HEK293 (cell line): Measurements from ENCODE around the gene KLHL36.

Source experiments
- CTCF ChIA-PET: fragments of 350-600 bp; formaldehyde crosslinking; extraction: SDS; loops from one replicate; lab custom pipeline; 2021; ENCODE audit warnings: antibody characterized with exemption; lab: Yijun Ruan, JAX
- POLR2A ChIA-PET: fragments of 300-600 bp; formaldehyde crosslinking; extraction: SDS; loops from one replicate; lab custom pipeline; 2020; ENCODE audit warnings: antibody characterized with exemption, inconsistent platforms; lab: Yijun Ruan, JAX
- H3K27ac ChIP-seq: fragments of 200-500 bp; sonication (Bioruptor generic); 2 replicates; pipeline ENCODE4 v1.5.1; 2014; ENCODE audit warnings: low read depth, low read length, control low read depth, inconsistent platforms; ENCODE audit errors: extremely low read depth
- H3K36me3 ChIP-seq, 2 experiments: fragments of 200-500 bp in 1 of 2; sonication (Bioruptor generic) in 1 of 2; 1 replicate in 1 of 2; 2 replicates in 1 of 2; pipeline ENCODE4 v1.5.1; 2014 to 2017; ENCODE audit warnings: inconsistent platforms in 2 of 2, low read length in 2 of 2; ENCODE audit not compliant: control insufficient read depth in 2 of 2, insufficient read depth in 1 of 2
- H3K4me1 ChIP-seq: fragments of 200-500 bp; sonication (Bioruptor generic); 2 replicates; pipeline ENCODE4 v1.5.1; 2014; ENCODE audit warnings: mild to moderate bottlenecking, low read length, inconsistent platforms; ENCODE audit not compliant: control insufficient read depth, insufficient read depth
- H3K4me3 ChIP-seq: 2 replicates; pipeline ENCODE4 v1.5.1; 2011; ENCODE audit warnings: low read depth, mild to moderate bottlenecking, control low read depth, low read length, moderate library complexity
- H3K9me3 ChIP-seq: fragments of 200-500 bp; sonication (Bioruptor generic); 2 replicates; pipeline ENCODE4 v1.5.1; 2014; ENCODE audit warnings: low read depth, low read length, inconsistent platforms; ENCODE audit not compliant: control insufficient read depth, insufficient read depth
- KLF10 ChIP-seq: fragments of 450-650 bp; IDR thresholded peaks from 2 replicates; pipeline ENCODE4 v1.5.1; 2018; ENCODE audit warnings: missing biosample characterization, mild to moderate bottlenecking, missing genetic modification characterization
- PRDM1 ChIP-seq: fragments of 450-650 bp; formaldehyde crosslinking; IDR thresholded peaks from 2 replicates; pipeline ENCODE4; 2016; ENCODE audit warnings: missing biosample characterization, missing genetic modification characterization
- PRDM4 ChIP-seq: fragments of 450-650 bp; formaldehyde crosslinking; IDR thresholded peaks from 2 replicates; pipeline ENCODE4 v1.5.1; 2017; ENCODE audit warnings: missing biosample characterization, missing genetic modification characterization
- PRDM6 ChIP-seq: fragments of 450-650 bp; formaldehyde crosslinking; IDR thresholded peaks from 2 replicates; pipeline ENCODE4 v1.5.1; 2017; ENCODE audit warnings: missing biosample characterization, missing genetic modification characterization
- SCRT1 ChIP-seq: fragments of 450-650 bp; formaldehyde crosslinking; IDR thresholded peaks from 2 replicates; pipeline ENCODE4 v1.5.1; 2016; ENCODE audit warnings: missing biosample characterization, missing genetic modification characterization, borderline replicate concordance
- ZBTB20 ChIP-seq: fragments of 450-650 bp; formaldehyde crosslinking; IDR thresholded peaks from 2 replicates; pipeline ENCODE4 v1.5.1; 2016; ENCODE audit warnings: missing biosample characterization, missing genetic modification characterization
- ZBTB8A ChIP-seq: fragments of 450-650 bp; formaldehyde crosslinking; IDR thresholded peaks from 2 replicates; pipeline ENCODE4 v1.5.1; 2016; ENCODE audit warnings: missing biosample characterization, missing genetic modification characterization
- ZNF140 ChIP-seq: fragments of 450-650 bp; formaldehyde crosslinking; IDR thresholded peaks from 2 replicates; pipeline ENCODE4 v1.5.1; 2016; ENCODE audit warnings: missing biosample characterization, missing genetic modification characterization
- ZNF16 ChIP-seq: fragments of 450-650 bp; formaldehyde crosslinking; IDR thresholded peaks from 2 replicates; pipeline ENCODE4 v1.5.1; 2016; ENCODE audit warnings: low read depth, missing biosample characterization, missing genetic modification characterization
- ZNF169 ChIP-seq: fragments of 450-650 bp; formaldehyde crosslinking; IDR thresholded peaks from 2 replicates; pipeline ENCODE4 v1.5.1; 2016; ENCODE audit warnings: missing biosample characterization, missing genetic modification characterization
- ZNF221 ChIP-seq: fragments of 450-650 bp; formaldehyde crosslinking; IDR thresholded peaks from 2 replicates; pipeline ENCODE4 v1.5.1; 2017; ENCODE audit warnings: missing biosample characterization, missing genetic modification characterization, borderline replicate concordance
- ZNF223 ChIP-seq: fragments of 450-650 bp; formaldehyde crosslinking; IDR thresholded peaks from 2 replicates; pipeline ENCODE4 v1.5.1; 2016; ENCODE audit warnings: missing biosample characterization, missing genetic modification characterization
- ZNF292 ChIP-seq: fragments of 450-650 bp; formaldehyde crosslinking; IDR thresholded peaks from 2 replicates; pipeline ENCODE4 v1.5.1; 2016; ENCODE audit warnings: low read depth, missing biosample characterization, missing genetic modification characterization, borderline replicate concordance
- ZNF335 ChIP-seq: fragments of 450-650 bp; formaldehyde crosslinking; conservative IDR thresholded peaks from 2 replicates; pipeline ENCODE4 v1.5.1; 2016; ENCODE audit warnings: missing biosample characterization, missing genetic modification characterization
- ZNF341 ChIP-seq: fragments of 450-650 bp; formaldehyde crosslinking; IDR thresholded peaks from 2 replicates; pipeline ENCODE4; 2016; ENCODE audit warnings: low read depth, missing biosample characterization, missing genetic modification characterization
- ZNF391 ChIP-seq: fragments of 450-650 bp; formaldehyde crosslinking; IDR thresholded peaks from 2 replicates; pipeline ENCODE4 v1.5.1; 2016; ENCODE audit warnings: low read depth, missing biosample characterization, missing genetic modification characterization, borderline replicate concordance
- ZNF398 ChIP-seq: fragments of 450-650 bp; formaldehyde crosslinking; IDR thresholded peaks from 2 replicates; pipeline ENCODE4 v1.5.1; 2017; ENCODE audit warnings: missing biosample characterization, missing genetic modification characterization
- ZNF488 ChIP-seq: fragments of 450-650 bp; formaldehyde crosslinking; IDR thresholded peaks from 2 replicates; pipeline ENCODE4 v1.5.1; 2016; ENCODE audit warnings: missing biosample characterization, missing genetic modification characterization
- ZNF580 ChIP-seq: fragments of 450-650 bp; formaldehyde crosslinking; IDR thresholded peaks from 2 replicates; pipeline ENCODE4 v1.5.1; 2016; ENCODE audit warnings: missing biosample characterization, missing genetic modification characterization
- ZNF623 ChIP-seq: fragments of 450-650 bp; formaldehyde crosslinking; IDR thresholded peaks from 2 replicates; pipeline ENCODE4 v1.5.1; 2016; ENCODE audit warnings: missing biosample characterization, missing genetic modification characterization
- ZNF660 ChIP-seq: fragments of 450-650 bp; IDR thresholded peaks from 2 replicates; pipeline ENCODE4 v1.5.1; 2018; ENCODE audit warnings: missing biosample characterization, mild to moderate bottlenecking, missing genetic modification characterization
- ZNF747 ChIP-seq: fragments of 450-650 bp; formaldehyde crosslinking; IDR thresholded peaks from 2 replicates; pipeline ENCODE4 v1.5.1; 2016; ENCODE audit warnings: missing biosample characterization, missing genetic modification characterization
- ZNF776 ChIP-seq: fragments of 450-650 bp; formaldehyde crosslinking; IDR thresholded peaks from 2 replicates; pipeline ENCODE4 v1.5.0; 2017; ENCODE audit warnings: missing biosample characterization, missing genetic modification characterization, borderline replicate concordance
- ZNF777 ChIP-seq: fragments of 450-650 bp; formaldehyde crosslinking; IDR thresholded peaks from 2 replicates; pipeline ENCODE4 v1.5.1; 2017; ENCODE audit warnings: missing biosample characterization, missing genetic modification characterization, borderline replicate concordance
- ZSCAN30 ChIP-seq: fragments of 450-650 bp; IDR thresholded peaks from 2 replicates; pipeline ENCODE4 v1.5.1; 2018; ENCODE audit warnings: missing biosample characterization, mild to moderate bottlenecking, missing genetic modification characterization, moderate library complexity
- ZXDB ChIP-seq: fragments of 450-650 bp; formaldehyde crosslinking; IDR thresholded peaks from 2 replicates; pipeline ENCODE4 v1.5.1; 2016; ENCODE audit warnings: missing biosample characterization, missing genetic modification characterization

KLHL36 gene

GRCh38 chr16:84699712-84700445, 51.6 kb downstream of the KLHL36 start, which contains the start of gene USP10 (continued):
- TF ChIP-seq ZXDB (tag by site-specific recombination) (peak; percentile 13; the same call in 1 of the 2 replicates), ZNF660 (tag by site-specific recombination) (no peak), ZNF623 (tag by site-specific recombination) (no peak), KLF10 (tag by site-specific recombination) (no peak), ZBTB8A (peak; percentile 90)
- TF ChIP-seq, all 188 proteins: peak for 14

- ChIA-PET POLR2A (interaction anchor here (0.5 to 1.3 kb wide), 8 partner anchors 9 to 29 kb away, joined by 3 to 4 read pairs (median 3); no protein-coding TSS in a partner anchor), CTCF (interaction anchor here (0.9 to 2.0 kb wide), 6 partner anchors 12 to 53 kb away, joined by 3 to 11 read pairs (median 4); no protein-coding TSS in a partner anchor)
- H3K27ac ChIP-seq = peak overlapping the region; percentile 91
- H3K4me3 ChIP-seq = peak overlapping the region; percentile 69
- H3K36me3 ChIP-seq = no peaks in the 10 kb centered on the region; a peak in 1 of 3 replicates
- no peaks in the 10 kb centered on the region for H3K9me3 ChIP-seq
- peaks cover 13% of the 10 kb centered on the region for H3K4me1 ChIP-seq
- 0 out of 2 replicates have a peak, but pooled peaks have one; percentile 2 for TF ChIP-seq ZSCAN30 (tag by site-specific recombination)
- TF ChIP-seq ZNF140 (tag by site-specific recombination) = no peak
- TF ChIP-seq ZNF580 (tag by site-specific recombination) = no peak
- no peak for TF ChIP-seq ZNF223 (tag by site-specific recombination)
- TF ChIP-seq ZNF488 (tag by site-specific recombination) = no peak
- peak; percentile 41; the same call in 1 of the 2 replicates for TF ChIP-seq ZNF335 (tag by site-specific recombination)
- no peak for TF ChIP-seq SCRT1 (tag by site-specific recombination)
- no peak for TF ChIP-seq ZNF747 (tag by site-specific recombination)
- TF ChIP-seq PRDM1 (tag by site-specific recombination) = peak; percentile 56
- no peak for TF ChIP-seq ZNF776 (tag by site-specific recombination)
- no peak for TF ChIP-seq ZNF221
- peak; percentile 90 for TF ChIP-seq ZBTB20
- peak; percentile 81 for TF ChIP-seq ZNF398 (tag by site-specific recombination)
- no peak for TF ChIP-seq ZNF292 (tag by site-specific recombination)
- TF ChIP-seq PRDM6 (tag by site-specific recombination) = no peak
- no peak for TF ChIP-seq ZNF777 (tag by site-specific recombination)
- TF ChIP-seq ZNF391 = no peak
- no peak for TF ChIP-seq ZNF16 (tag by site-specific recombination)
- TF ChIP-seq PRDM4 (tag by site-specific recombination) = no peak
- TF ChIP-seq ZNF341 (tag by site-specific recombination) = peak; percentile 37
- no peak for TF ChIP-seq ZNF169
Measured at GRCh38 chr16:84700446-84701300, 52.4 kb downstream of the KLHL36 start.
